ENCODE measurements around the gene OR2T2. TPM values are rescaled to one million over a fixed set of nuclear protein-coding genes. Genes with fewer than 3 reads are reported as not detected.
"Not testable (repeated sequence)": the region's sequence is repeated elsewhere in the genome, so short reads cannot be mapped to it uniquely, and the experiment has no call there.

The OR2T2 gene
- total and polyA plus RNA-seq, 2 experiments from 2014 or later, result not detected

DNA sequence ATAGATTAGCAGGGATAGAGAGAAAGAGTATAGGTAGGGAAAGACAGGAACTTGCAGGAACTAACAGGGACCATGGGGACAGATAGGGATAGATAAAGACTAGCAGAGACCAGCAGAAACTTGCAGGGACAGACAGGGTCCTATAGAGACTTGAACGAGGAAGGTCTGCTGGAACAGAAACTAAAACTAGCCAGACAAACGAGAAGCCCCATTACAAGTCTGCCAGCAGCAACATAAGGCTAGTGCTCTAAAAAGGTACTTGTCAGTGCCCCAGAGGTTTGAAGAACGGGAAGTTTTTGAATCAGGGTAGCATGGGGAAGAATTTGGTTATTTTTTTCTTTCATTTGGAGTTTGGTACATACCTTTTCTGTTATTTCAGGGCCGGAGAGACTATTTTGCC, 13.2 kb upstream of the OR2T2 start:
- H3K36me3 ChIP-seq (ENCODE audit: insufficient read depth); DNase-seq (ENCODE audit: low spot score); H3K4me2 ChIP-seq; H3K27ac ChIP-seq (ENCODE audit: low read depth); H3K4me1 Mint-ChIP-seq; H3K4me3 ChIP-seq; H3K4me3 Mint-ChIP-seq; H3K79me2 ChIP-seq (replicated peaks; ENCODE audit: insufficient read depth); H3K27ac Mint-ChIP-seq; ATAC-seq; H3K9me2 ChIP-seq (ENCODE audit: insufficient read depth); H3K27me3 Mint-ChIP-seq (ENCODE audit: insufficient read depth, low read depth, poor library complexity); H2AFZ ChIP-seq; H4K20me1 ChIP-seq (replicated peaks; ENCODE audit: insufficient read depth); H3K4me1 ChIP-seq (ENCODE audit: insufficient read depth); H3F3A ChIP-seq (replicated peaks; ENCODE audit: low read depth); H3K27me3 ChIP-seq (ENCODE audit: insufficient read depth): not testable (repeated sequence)
- H3K36me3 Mint-ChIP-seq (ENCODE audit: low read depth), result peaks cover 30% of the 10 kb centered on the region
- peaks cover 66% of the 10 kb centered on the region for H3K9me3 Mint-ChIP-seq

DNA sequence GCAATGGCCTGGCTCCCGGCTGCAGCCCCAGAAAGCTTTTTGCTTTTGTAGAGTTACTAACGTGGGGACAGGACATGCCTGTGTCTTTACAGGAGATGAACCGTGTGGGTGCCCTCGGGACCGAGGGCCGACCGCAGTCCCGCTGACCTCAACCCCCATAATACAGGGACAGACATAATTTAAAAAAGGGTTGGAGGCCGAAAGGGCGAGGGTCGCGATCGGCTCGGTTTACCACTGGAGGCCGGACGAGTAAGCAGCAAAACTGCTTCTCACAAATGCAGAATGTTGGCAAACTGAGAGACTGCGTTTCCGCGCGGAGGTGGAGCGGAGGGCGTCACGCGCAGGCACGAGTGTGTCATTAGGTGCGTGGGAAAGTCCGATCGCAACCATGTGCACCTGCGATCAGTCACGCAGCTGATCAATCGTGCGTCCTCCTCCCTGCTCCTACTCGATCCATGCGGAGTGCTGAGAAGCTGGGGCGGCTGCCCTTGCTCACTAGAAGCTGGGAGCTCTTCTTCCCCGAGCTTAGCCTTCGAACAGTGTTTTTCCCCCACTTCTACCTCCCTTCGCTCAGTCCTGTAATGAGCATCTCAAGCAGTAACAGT, 11.5 kb upstream of the OR2T2 start:
- H3K4me1 ChIP-seq (ENCODE audit: insufficient read depth); H3K27me3 Mint-ChIP-seq (ENCODE audit: insufficient read depth, low read depth, poor library complexity); H3K4me3 Mint-ChIP-seq; H3K36me3 ChIP-seq (ENCODE audit: insufficient read depth); H3K4me2 ChIP-seq; H3K4me1 Mint-ChIP-seq; H3F3A ChIP-seq (replicated peaks; ENCODE audit: low read depth); H2AFZ ChIP-seq; H3K79me2 ChIP-seq (replicated peaks; ENCODE audit: insufficient read depth); DNase-seq (ENCODE audit: low spot score); H4K20me1 ChIP-seq (replicated peaks; ENCODE audit: insufficient read depth); ATAC-seq; H3K4me3 ChIP-seq; H3K27ac Mint-ChIP-seq; H3K9me2 ChIP-seq (ENCODE audit: insufficient read depth); H3K27ac ChIP-seq (ENCODE audit: low read depth); H3K27me3 ChIP-seq (ENCODE audit: insufficient read depth): not testable (repeated sequence)
- H3K36me3 Mint-ChIP-seq (ENCODE audit: low read depth), result peaks cover 24% of the 10 kb centered on the region
- H3K9me3 Mint-ChIP-seq, result peaks cover 61% of the 10 kb centered on the region

DNA sequence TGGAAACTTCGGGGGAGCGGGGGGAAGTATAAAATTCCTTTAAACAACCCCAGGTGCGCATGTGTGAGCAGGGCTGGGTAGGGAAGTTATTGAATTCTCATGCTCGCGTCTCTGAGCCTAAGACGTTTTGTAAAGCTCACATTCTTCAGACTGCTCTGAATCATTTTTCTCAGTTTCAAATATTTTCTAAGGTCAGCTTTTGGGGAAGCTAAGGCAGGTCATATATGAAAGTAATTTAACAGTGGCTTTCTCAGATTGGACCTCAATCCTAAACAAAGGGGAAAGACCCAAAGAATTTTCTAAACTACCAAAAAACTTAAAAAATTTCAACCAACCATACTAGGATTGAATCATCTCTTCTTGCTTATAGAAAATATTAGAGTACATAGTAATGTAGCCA, 10.5 kb upstream of the OR2T2 start:
- not testable (repeated sequence) for H3K36me3 ChIP-seq (ENCODE audit: insufficient read depth); H3K4me1 ChIP-seq (ENCODE audit: insufficient read depth); H3K4me1 Mint-ChIP-seq; H3K4me2 ChIP-seq; H3K4me3 ChIP-seq; H3K79me2 ChIP-seq (replicated peaks; ENCODE audit: insufficient read depth); DNase-seq (ENCODE audit: low spot score); H4K20me1 ChIP-seq (replicated peaks; ENCODE audit: insufficient read depth); H3K27me3 Mint-ChIP-seq (ENCODE audit: insufficient read depth, low read depth, poor library complexity); H3K27me3 ChIP-seq (ENCODE audit: insufficient read depth); H2AFZ ChIP-seq; ATAC-seq; H3K4me3 Mint-ChIP-seq; H3F3A ChIP-seq (replicated peaks; ENCODE audit: low read depth); H3K27ac ChIP-seq (ENCODE audit: low read depth); H3K9me2 ChIP-seq (ENCODE audit: insufficient read depth); H3K27ac Mint-ChIP-seq
- Mint-ChIP-seq H3K9me3 (peaks cover 61% of the 10 kb centered on the region), H3K36me3 (ENCODE audit: low read depth) (peaks cover 23% of the 10 kb centered on the region)

- Mint-ChIP-seq H3K36me3 (ENCODE audit: low read depth) (peaks cover 16% of the 10 kb centered on the region), H3K9me3 (peaks cover 61% of the 10 kb centered on the region)
Observed at GRCh38 chr1:248436303-248436702, 9.1 kb upstream of the OR2T2 start.

DNA sequence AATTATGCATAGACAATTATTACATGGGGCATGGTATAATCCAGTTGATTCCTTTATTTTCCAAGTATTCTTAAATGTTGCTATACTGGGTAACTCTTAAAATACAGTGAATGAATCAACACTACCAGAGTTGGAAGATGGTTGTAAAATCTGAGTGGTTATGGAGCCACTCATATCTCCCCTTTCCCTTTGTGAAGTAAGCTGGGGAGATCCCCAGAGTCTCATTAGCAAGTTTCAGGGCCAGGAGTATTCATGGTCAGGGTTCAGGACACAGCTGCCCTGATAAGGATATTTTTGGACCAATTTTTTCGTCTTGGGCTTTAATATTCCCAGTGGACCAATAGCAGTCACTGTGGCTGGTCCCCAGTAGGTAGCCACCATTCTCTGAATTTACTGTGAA, 6.8 kb upstream of the OR2T2 start:
- DNase-seq (ENCODE audit: low spot score); H2AFZ ChIP-seq; H3K36me3 Mint-ChIP-seq (ENCODE audit: low read depth); H4K20me1 ChIP-seq (replicated peaks; ENCODE audit: insufficient read depth); H3K4me1 Mint-ChIP-seq; H3K27ac Mint-ChIP-seq; H3K4me3 Mint-ChIP-seq; H3K4me2 ChIP-seq; H3K79me2 ChIP-seq (replicated peaks; ENCODE audit: insufficient read depth); H3K27ac ChIP-seq (ENCODE audit: low read depth); H3F3A ChIP-seq (replicated peaks; ENCODE audit: low read depth); H3K27me3 Mint-ChIP-seq (ENCODE audit: insufficient read depth, low read depth, poor library complexity); H3K27me3 ChIP-seq (ENCODE audit: insufficient read depth); H3K4me1 ChIP-seq (ENCODE audit: insufficient read depth); H3K9me2 ChIP-seq (ENCODE audit: insufficient read depth); H3K36me3 ChIP-seq (ENCODE audit: insufficient read depth); H3K4me3 ChIP-seq; ATAC-seq: not testable (repeated sequence)
- peaks cover 65% of the 10 kb centered on the region for H3K9me3 Mint-ChIP-seq

More at GRCh38 chr1:248436303-248436702, 9.1 kb upstream of the OR2T2 start:
- H3K9me2 ChIP-seq (ENCODE audit: insufficient read depth); H4K20me1 ChIP-seq (replicated peaks; ENCODE audit: insufficient read depth); H3K4me2 ChIP-seq; H3K4me3 ChIP-seq; H3K27ac ChIP-seq (ENCODE audit: low read depth); H3K4me3 Mint-ChIP-seq; H2AFZ ChIP-seq; H3K27me3 ChIP-seq (ENCODE audit: insufficient read depth); H3K27ac Mint-ChIP-seq; H3K4me1 ChIP-seq (ENCODE audit: insufficient read depth); H3K36me3 ChIP-seq (ENCODE audit: insufficient read depth); H3K79me2 ChIP-seq (replicated peaks; ENCODE audit: insufficient read depth); H3F3A ChIP-seq (replicated peaks; ENCODE audit: low read depth); DNase-seq (ENCODE audit: low spot score); H3K4me1 Mint-ChIP-seq; ATAC-seq; H3K27me3 Mint-ChIP-seq (ENCODE audit: insufficient read depth, low read depth, poor library complexity): not testable (repeated sequence)

DNA sequence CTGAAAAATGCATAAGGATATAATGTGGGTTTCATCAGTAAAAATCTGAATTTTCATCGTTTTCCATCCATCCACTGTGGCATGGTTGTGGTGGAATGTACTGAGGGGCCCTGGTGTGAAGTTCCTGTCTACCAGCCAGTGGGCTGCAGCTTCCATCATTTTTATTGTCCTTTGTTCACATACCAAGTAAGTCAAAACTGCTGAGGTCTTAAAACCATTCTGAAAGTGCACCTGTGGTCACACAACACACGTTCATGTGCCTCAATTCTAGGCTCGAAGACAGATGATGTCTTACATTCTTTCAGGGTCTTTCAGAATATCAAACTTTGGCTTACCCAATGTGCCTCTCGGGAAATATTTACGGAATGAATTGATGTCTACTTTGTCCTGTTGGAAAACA, 6.2 kb upstream of the OR2T2 start:
- not testable (repeated sequence) for H3K27ac ChIP-seq (ENCODE audit: low read depth); H3K4me2 ChIP-seq; DNase-seq (ENCODE audit: low spot score); H2AFZ ChIP-seq; H3K4me1 ChIP-seq (ENCODE audit: insufficient read depth); H3K4me1 Mint-ChIP-seq; H3K36me3 Mint-ChIP-seq (ENCODE audit: low read depth); H3K27ac Mint-ChIP-seq; H4K20me1 ChIP-seq (replicated peaks; ENCODE audit: insufficient read depth); H3K4me3 Mint-ChIP-seq; H3K9me2 ChIP-seq (ENCODE audit: insufficient read depth); H3K4me3 ChIP-seq; H3K36me3 ChIP-seq (ENCODE audit: insufficient read depth); H3K27me3 ChIP-seq (ENCODE audit: insufficient read depth); H3F3A ChIP-seq (replicated peaks; ENCODE audit: low read depth); H3K79me2 ChIP-seq (replicated peaks; ENCODE audit: insufficient read depth); H3K27me3 Mint-ChIP-seq (ENCODE audit: insufficient read depth, low read depth, poor library complexity); ATAC-seq
- H3K9me3 Mint-ChIP-seq, result peaks cover 70% of the 10 kb centered on the region
